GM19025 (cell line): Measurements from ENCODE around the gene RTCA.
A peak's percentile ranks its signal among the peaks of the same experiment; 100 is the strongest.
"Not testable (repeated sequence)": the region's sequence is repeated elsewhere in the genome, so short reads cannot be mapped to it uniquely, and the experiment has no call there.

Experiments
- ATAC-seq: cut with Tn5 transposase; IDR thresholded peaks from one replicate; pipeline ENCODE4 v1.9.1; 2021; ENCODE audit warnings: mild to moderate bottlenecking, low read depth, moderate library complexity; ENCODE audit not compliant: unreplicated experiment

RTCA gene

GRCh38 chr1:100265931-100266740, at the start of gene RTCA:
Gene RTCA, plus strand, starts transcription at chr1:100266216. Its CDS starts 160 bp downstream, at chr1:100266376.
- peak; percentile 98 for ATAC-seq

DNA sequence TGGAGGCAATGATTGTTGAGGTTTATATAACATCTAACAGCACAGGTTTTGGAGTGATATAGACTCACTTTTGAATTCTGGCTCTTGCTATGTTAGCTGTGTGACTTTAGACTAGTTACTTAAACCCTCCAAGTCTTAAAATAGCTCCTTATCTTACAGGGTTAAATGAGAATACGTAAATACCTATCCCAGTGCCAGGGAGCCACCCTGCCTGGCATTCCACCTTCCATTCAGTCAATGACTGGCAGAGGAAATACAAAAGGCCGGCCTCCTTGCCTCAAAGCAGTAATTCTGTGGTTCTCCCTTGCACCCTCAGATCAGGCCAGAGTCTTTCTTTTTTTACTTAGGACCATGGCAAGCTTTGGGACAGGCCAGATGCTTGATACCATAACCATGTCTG, 48.2 kb upstream of the RTCA start:
- ATAC-seq, result no peak

GRCh38 chr1:100219457-100219856, 46.6 kb upstream of the RTCA start:
- ATAC-seq, result no peak

- ATAC-seq, result no peak
These were observed 46.1 kb upstream of the RTCA start for GRCh38 chr1:100219883-100220282.

DNA sequence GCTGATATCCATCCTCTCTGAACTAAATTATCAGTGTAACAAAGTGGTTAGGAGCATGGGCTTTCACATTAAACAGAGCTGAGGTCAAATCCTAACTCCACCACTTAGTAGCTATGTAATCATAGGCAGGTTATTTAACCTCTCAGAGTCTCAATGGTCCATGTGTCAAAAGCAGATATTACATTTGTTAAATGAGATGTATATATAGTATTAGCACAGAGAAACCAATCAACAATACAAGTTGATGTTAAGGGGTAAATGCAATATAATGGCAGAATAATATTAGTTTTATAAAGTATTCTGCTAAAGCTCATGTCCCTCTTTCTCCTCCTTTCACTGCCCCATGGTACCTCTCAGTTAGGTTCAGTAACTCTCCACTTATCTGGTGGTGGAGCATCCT, 43.6 kb upstream of the RTCA start:
- ATAC-seq, result no peak

DNA sequence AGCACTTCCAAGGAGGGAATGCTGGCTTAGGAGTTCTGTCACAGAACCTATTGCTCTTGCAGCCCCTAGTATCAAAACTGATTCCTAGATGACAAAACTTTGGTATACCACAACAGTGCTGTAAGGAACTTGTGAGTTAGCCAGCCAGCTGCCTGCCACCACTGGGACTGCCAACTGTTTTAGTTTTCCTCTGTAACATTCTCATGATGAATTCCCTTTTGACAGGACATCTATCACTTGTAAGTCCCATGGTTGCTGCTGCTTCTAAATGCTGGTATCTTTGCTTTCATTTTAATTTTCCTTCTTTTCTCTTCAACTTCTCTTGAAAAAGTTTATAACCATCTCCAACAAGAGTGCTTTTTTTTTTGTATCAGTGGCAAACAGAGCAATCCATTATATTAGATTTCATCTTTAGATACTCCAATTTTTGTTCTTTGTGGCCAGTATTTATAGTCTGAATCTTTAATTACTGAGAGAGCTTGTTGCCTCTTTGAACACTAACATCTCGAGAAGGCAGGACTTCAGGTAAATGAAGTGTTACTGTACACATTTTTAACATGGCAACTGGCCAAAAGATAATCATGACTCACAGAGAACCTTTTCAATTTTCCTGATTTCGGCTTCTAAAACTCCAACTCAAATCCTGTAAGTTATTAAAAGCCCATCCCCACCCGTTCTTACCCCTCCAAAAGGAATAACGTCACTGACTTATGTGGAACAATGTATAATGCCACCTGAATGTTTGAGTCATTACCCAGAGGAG, 36.2 kb upstream of the RTCA start:
- no peak for ATAC-seq

GRCh38 chr1:100230765-100231164, 35.3 kb upstream of the RTCA start:
- ATAC-seq, result no peak

DNA sequence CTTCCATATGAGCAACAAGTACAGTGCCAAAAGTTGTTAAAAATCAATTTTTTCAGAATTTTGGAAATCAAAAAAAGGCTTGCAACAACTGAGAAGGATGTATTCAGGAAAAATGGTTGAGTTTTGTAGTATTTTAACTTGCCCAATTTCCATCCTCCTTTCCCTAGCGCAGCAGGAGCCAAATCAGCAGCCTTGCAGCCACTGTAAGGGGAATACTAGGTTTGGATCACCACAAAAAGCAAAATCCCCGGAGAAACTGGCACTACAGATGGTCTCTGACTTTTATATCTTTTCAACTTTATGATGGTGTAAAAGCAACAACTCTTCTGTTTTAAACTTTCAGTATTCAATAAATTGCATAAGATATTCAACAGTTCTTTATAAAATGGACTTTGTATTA, 34.3 kb upstream of the RTCA start:
- no peak for ATAC-seq

DNA sequence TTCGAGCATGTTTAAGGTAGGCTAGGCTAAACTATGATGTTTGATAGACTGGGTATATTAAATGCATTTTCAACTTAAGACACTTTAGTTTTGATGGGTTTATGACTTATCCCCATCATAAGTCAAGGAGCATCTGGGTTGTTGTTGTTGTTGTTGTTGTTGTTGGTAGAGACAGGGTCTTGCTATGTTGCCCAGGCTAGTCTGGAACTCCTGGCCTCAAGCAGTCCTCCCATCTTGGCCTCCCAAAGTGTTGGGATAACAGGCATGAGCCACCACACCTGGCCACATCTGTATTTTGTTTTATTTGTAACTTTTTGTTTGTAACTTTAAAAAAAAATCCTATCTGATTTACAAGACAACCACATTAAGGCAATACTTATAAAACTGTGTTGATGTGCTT, 33.9 kb upstream of the RTCA start:
- no peak for ATAC-seq

DNA sequence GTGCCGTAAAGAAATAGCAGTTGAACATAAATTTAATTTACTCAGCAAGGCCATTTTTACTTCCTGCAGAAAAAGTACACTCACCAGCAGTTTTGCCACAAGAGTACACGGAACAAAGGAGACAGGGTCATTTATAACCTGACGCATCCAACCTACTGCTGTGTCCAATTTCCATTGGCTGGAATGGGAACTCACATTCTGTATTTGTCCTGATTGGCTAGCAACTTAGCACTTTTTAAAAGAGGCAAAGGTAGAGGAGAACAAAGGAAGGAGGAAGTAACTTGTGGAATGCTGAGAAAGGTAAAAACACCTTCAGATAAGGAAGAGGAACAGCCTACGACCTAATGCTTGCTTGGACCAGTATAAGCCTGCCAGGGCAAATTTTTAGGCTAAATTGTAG, 32.5 kb upstream of the RTCA start:
- ATAC-seq, result not testable (repeated sequence)

GRCh38 chr1:100234432-100234831, 31.6 kb upstream of the RTCA start:
- ATAC-seq, result no peak

GRCh38 chr1:100237091-100237490, 28.9 kb upstream of the RTCA start:
- no peak for ATAC-seq

DNA sequence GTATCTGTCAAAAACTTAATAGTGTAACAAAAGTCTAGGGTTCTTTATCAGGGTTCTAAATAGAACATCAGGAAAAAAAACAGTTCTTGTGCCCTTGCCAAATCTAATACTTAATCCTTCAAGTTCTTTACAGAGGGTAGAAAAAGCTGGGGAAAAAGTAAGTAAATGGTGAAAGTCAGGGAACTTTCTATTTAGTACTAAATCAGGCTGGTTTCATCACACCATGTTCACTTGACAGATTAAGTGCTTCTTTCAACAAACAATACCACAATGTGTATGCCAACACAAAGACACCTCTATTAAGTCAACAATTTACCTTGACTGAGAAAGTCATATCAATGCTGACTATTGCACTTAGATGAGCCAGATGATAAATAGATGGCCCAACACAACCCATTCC, 26.1 kb upstream of the RTCA start:
- ATAC-seq, result no peak

DNA sequence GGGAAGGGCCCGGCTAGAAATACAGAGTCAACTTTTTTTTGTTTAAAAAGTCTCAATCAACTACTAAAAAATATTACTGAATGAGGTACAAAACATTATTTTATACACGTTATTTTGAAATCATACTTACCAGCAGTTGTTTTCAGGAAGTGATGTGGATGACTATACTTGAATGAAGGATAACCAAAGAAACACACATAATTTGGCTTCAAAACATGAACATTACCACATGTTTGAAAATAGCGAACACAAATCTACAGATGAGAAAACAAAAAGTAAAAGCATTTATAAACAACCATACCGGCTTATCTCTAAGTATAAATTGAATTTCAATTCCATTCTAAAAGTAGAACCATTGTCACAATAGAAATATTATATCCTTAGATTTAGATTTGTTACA, 25.4 kb upstream of the RTCA start:
- no peak for ATAC-seq

DNA sequence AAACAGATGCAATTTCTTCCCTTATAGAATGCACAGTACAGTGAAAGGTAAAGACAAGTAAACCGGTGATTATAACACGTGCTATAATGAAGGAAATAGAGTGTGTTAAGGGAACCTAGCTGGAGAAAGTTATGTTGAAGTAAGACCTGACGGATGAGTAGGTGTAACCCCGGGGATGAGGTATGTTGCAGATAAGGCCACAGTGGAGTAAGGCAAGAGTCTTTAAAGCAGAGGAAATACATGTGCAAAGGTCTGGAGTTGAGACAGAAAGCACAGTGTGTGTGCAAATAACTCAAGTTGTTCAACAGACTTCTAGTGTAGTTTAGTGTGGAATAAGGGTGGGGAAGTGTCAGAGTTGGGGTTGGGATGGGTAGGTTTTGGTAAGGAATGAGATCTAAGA, 19.3 kb upstream of the RTCA start:
- no peak for ATAC-seq

- ATAC-seq, result no peak
These were observed 16.9 kb upstream of the RTCA start for GRCh38 chr1:100249155-100249536.

GRCh38 chr1:100249537-100250257, 16.3 kb upstream of the RTCA start, which contains the start of gene DBT:
Gene DBT, minus strand, starts transcription at chr1:100249834. Its CDS starts 14 bp downstream, at chr1:100249820.
- peak; percentile 100 for ATAC-seq

- ATAC-seq, result no peak
These were observed 15.8 kb upstream of the RTCA start for GRCh38 chr1:100250264-100250663.

DNA sequence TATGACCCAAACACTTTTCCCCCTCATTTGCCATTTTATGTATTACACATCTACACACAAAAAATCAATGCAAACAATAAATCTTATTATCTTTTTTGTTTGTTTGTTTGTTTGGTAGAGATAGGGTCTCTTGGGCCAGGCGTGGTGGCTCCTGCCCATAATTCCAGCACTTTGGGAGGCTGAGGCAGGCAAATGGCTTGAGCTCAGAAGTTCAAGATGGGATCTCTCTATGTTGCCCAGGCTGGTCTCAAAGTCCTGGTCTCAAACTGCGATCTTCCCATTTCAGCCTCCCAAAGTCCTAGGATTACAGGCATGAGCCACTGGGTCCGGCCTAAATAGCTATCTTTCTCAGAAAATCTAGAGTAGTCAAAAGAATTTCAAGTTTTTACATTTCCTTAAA, 15.2 kb upstream of the RTCA start:
- no peak for ATAC-seq

- no peak for ATAC-seq
These were observed 13.1 kb upstream of the RTCA start for GRCh38 chr1:100252901-100253300.

GRCh38 chr1:100253552-100253951, 12.5 kb upstream of the RTCA start:
- ATAC-seq, result no peak
